IPS DF 6.9 (cell line): ENCODE data around the gene RUNX1.

ENCODE experiments used
- DNase-seq: peaks from one replicate; pipeline ENCODE4 v3.0.0-alpha.2; 2013; ENCODE audit warnings: low read depth, low spot score
- H3K27ac ChIP-seq: one replicate; pipeline ENCODE4 v1.5.1; 2013; ENCODE audit warnings: low read length, control low read depth
- H3K27me3 ChIP-seq: 2 replicates; pipeline ENCODE4 v1.6.1; 2013; ENCODE audit warnings: mild to moderate bottlenecking, low read length; ENCODE audit not compliant: control insufficient read depth, insufficient read depth
- H3K36me3 ChIP-seq: 2 replicates; pipeline ENCODE4 v1.6.1; 2013; ENCODE audit warnings: low read length; ENCODE audit not compliant: control insufficient read depth, insufficient read depth
- H3K4me1 ChIP-seq: 2 replicates; pipeline ENCODE4 v1.6.1; 2013; ENCODE audit warnings: low read length; ENCODE audit not compliant: control insufficient read depth, insufficient read depth
- H3K4me3 ChIP-seq: 2 replicates; pipeline ENCODE4 v1.5.1; 2013; ENCODE audit warnings: mild to moderate bottlenecking, low read length
- H3K9me3 ChIP-seq: 2 replicates; pipeline ENCODE4 v1.6.1; 2013; ENCODE audit warnings: low read length, inconsistent platforms; ENCODE audit not compliant: control insufficient read depth, insufficient read depth
- WGBS: extraction: QIAGEN DNeasy Blood & Tissue Kit; methylation state at CpG from one replicate; pipeline ENCODE4 v1.1.7; 2013; ENCODE audit warnings: mixed read lengths, missing lambda C conversion rate; ENCODE audit not compliant: insufficient read length, insufficient coverage; 5-methylcytosine and 5-hydroxymethylcytosine counted together

The RUNX1 gene

DNA sequence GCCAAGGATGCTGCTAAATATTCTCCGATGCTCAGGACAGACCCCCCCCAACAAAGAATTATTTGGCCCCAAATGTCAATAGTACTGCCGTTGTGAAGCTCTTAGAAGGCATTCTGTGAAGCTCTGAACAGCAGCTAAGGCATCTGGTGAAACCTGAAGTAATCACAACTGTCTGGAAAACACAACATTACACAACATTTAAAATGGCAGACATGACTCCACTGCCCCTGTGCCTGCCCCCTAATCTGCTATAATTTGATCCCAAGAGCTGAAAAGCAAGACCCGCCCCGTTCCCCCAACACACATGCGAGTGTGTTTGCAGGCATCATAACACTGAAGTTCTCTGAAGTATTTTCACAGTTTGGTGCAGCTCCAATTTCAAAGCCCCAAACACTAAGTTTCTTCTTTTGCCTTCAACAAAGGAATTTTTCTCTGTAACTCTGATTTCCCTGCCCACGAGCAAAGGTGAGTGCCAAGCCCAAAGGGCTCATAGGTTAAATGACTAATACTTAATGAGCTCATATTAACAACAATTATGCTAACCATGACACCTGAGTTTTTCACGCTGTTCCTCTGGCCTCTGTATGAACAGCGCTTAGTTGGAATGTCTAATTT lies 251.1 kb downstream of the RUNX1 start:
- Histone ChIP-seq H3K9me3 (no peaks in the 10 kb centered on the region), H3K36me3 (no peaks in the 10 kb centered on the region), H3K4me3 (no peak overlapping the region), H3K4me1 (no peaks in the 10 kb centered on the region), H3K27ac (no peak overlapping the region), H3K27me3 (no peaks in the 10 kb centered on the region)
- DNase-seq: no peak
- no CpG with 5 or more reads among the region's 8 CpGs for WGBS

DNA sequence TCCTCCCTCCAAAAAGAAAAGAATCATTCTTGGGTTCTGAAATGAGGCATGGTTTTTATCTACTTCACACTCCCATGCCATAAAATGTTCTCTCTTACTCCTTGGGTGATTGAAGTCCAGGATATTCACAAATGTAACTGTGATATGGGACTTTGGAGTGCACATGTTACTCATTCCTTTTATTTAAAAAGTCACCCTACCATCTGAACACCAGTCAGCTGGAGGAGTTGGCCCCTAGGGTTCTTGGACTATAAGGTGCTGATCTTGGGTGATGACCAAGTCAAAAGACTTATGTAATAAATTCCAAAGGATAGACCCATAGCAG lies 251.9 kb downstream of the RUNX1 start:
- H3K9me3 ChIP-seq: no peaks in the 10 kb centered on the region
- no peaks in the 10 kb centered on the region for H3K36me3 ChIP-seq
- no peak overlapping the region for H3K4me3 ChIP-seq
- H3K4me1 ChIP-seq: no peaks in the 10 kb centered on the region
- H3K27me3 ChIP-seq: no peaks in the 10 kb centered on the region
- no peak overlapping the region for H3K27ac ChIP-seq
- no peak for DNase-seq

DNA sequence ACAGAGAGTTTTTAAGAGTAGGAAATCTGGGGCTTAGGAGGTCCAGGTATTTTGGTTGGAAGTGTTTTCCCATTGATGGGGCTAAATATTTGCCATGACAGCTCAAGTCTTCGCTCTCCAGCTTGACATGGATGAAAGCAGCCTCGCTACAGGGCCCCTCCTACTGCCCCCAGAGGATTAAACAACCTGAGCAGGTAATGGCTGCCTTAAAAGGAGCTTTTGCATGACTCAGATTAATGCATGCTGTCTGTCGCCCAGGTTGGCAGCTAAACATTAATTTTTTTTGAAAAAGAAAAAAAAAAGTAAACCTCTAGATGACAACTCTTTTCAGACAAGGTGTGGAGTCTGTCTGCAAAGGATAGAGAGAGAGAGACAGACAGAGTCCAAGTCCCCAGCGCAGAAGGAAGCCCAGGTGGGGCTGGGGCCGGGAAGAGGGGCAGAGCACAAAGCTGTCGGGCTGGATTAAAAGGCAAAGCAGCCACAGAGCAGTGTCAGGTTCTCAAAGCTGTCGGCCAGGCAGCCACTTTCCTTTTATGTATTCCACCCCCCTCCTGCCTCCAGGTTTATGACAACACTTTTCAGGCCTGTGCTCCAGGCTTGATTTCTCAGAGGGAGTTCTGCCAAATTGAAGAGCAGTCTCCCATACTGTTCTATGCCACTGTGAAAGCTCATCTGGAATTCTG lies 252.4 kb downstream of the RUNX1 start:
- WGBS: no CpG with 5 or more reads among the region's 7 CpGs
- no peak overlapping the region for H3K27ac ChIP-seq
- no peaks in the 10 kb centered on the region for H3K9me3 ChIP-seq
- H3K27me3 ChIP-seq: no peaks in the 10 kb centered on the region
- no peak overlapping the region for H3K4me3 ChIP-seq
- no peak for DNase-seq
- H3K36me3 ChIP-seq: no peaks in the 10 kb centered on the region
- H3K4me1 ChIP-seq: no peaks in the 10 kb centered on the region

DNA sequence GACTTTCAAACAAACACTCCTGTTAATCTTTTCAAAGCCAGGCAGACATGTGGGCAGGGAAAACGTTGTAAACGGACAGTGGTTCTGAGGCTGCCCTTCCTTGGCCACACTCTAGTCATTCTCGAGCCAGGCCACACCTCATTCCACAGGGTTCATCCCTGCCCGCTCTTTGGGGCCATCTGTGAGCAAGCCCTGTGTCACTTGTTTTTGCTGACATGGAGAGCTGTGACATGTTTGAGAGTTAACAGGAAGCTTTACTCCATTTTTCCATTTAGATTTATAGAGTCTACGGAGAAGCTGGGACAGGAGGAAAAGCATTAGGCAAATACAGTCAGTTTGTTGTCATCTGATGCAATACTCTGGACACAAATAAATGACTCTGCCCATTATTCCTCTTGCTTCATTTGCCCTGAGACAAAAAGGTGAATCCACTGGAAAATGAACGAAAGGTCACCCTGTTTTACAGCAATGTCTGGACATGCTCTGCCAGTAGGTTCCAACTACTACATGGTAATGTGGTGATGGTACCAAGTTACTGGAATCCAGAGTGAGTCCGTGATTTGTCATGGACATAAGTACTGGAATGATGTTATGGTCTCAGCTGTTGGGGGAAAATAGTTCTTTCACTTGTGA lies 253.4 kb downstream of the RUNX1 start:
- Histone ChIP-seq H3K27me3 (no peaks in the 10 kb centered on the region), H3K4me3 (no peak overlapping the region), H3K4me1 (no peaks in the 10 kb centered on the region), H3K36me3 (no peaks in the 10 kb centered on the region), H3K27ac (no peak overlapping the region), H3K9me3 (no peaks in the 10 kb centered on the region)
- WGBS: no CpG with 5 or more reads among the region's 7 CpGs
- DNase-seq: no peak

DNA sequence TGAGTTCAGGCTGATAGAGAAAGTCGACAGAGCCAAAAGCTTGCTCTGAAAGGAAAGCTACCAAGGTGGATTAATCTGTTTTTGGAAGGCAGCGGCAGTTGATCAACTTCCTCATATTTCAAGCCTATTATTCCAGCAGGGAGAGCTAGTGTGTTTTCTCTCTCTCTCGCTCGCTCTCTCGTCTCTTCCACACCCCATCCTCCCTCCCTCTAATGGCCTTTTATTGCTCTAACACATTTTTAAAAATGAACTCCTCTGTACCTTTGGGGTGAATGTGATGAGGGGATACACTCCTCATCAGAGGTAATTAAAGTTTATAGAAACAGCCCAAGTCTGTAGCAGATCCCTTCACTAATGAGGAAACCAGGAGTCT lies 253.9 kb downstream of the RUNX1 start:
- Histone ChIP-seq H3K27ac (no peak overlapping the region), H3K36me3 (no peaks in the 10 kb centered on the region), H3K27me3 (no peaks in the 10 kb centered on the region), H3K4me3 (no peak overlapping the region), H3K4me1 (no peaks in the 10 kb centered on the region), H3K9me3 (no peaks in the 10 kb centered on the region)
- DNase-seq: no peak
- WGBS: 100% methylated on average over 2 of the region's 5 CpGs

DNA sequence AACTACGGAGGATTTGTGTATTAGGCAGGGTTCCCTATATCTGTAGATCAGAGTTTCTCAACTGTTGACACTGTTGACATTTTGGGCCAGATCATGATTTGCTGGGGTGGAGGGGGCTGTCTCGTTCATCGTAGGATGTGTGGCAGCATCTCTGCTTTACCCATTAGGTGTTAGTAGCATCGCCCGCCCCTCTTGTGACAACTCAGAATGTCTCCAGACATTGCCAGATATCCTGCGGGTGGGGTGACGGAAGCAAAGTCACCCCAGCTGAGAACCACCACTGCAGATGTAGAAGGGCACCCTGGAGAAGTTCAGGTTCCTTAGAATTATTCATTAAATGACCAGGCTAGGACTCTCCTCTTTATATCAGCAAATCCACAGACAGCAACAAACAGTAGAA lies 254.4 kb downstream of the RUNX1 start:
- WGBS: no CpG with 5 or more reads among the region's 7 CpGs
- Histone ChIP-seq H3K27me3 (no peaks in the 10 kb centered on the region), H3K27ac (no peak overlapping the region)

DNA sequence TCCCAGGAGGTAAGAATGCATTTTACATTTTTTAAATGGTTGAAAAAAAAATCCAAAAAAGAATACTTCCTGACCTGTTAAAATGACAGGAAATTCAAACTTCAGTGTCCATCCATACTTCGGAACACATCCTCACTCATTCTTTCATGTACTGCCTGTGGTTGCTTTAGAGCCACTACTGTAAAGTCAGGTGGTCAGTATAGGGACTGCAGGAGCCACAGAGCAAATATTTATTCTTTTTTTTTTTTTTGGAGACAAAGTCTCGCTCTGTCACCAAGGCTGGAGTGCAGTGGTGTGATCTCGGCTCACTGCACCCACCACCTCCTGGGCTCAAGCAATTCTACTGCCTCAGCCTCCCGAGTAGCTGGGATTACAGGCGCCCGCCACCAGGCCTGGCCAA lies 255.6 kb downstream of the RUNX1 start:
- no peaks in the 10 kb centered on the region for H3K9me3 ChIP-seq
- H3K4me3 ChIP-seq: no peak overlapping the region
- H3K36me3 ChIP-seq: no peaks in the 10 kb centered on the region
- DNase-seq: no peak
- H3K27ac ChIP-seq: no peak overlapping the region
- no peaks in the 10 kb centered on the region for H3K27me3 ChIP-seq
- no CpG with 5 or more reads among the region's 6 CpGs for WGBS
- H3K4me1 ChIP-seq: no peaks in the 10 kb centered on the region

More for the DNA sequence above, 254.4 kb downstream of the RUNX1 start:
- H3K9me3 ChIP-seq: no peaks in the 10 kb centered on the region
- no peak for DNase-seq
- H3K4me1 ChIP-seq: no peaks in the 10 kb centered on the region
- no peak overlapping the region for H3K4me3 ChIP-seq
- H3K36me3 ChIP-seq: no peaks in the 10 kb centered on the region

DNA sequence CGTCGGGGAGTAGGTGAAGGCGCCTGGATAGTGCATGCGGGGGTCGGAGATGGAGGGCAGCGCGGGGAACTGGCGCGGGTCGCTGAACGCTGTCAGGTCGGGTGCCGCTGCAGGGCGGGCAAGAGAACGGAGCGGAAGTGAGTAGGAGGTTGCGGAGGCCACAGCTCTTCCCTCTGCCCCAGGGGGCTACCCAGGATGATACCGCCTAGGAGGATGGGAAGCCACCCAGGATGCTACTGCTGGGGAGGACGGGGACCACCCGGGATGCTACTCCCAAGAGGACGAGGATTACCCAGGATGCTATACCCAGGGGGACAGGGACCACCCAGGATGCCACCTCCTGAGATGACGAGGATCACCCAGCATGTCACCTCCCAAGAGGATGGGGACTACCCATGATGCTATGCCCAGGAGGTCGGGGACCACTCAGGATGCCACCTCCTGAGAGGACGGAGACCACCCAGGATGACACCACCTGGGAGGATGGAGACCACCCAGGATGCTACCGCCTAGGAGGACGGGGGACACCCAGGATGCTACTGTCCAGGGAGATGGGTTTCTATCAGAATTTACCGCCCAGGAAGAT lies 256.5 kb downstream of the RUNX1 start:
- Histone ChIP-seq H3K4me1 (no peaks in the 10 kb centered on the region; the same call in 1 of the 2 replicates), H3K27ac (no peak overlapping the region), H3K27me3 (no peaks in the 10 kb centered on the region), H3K4me3 (no peak overlapping the region), H3K9me3 (no peaks in the 10 kb centered on the region), H3K36me3 (no peaks in the 10 kb centered on the region)
- WGBS: no CpG with 5 or more reads among the region's 27 CpGs
- no peak for DNase-seq

DNA sequence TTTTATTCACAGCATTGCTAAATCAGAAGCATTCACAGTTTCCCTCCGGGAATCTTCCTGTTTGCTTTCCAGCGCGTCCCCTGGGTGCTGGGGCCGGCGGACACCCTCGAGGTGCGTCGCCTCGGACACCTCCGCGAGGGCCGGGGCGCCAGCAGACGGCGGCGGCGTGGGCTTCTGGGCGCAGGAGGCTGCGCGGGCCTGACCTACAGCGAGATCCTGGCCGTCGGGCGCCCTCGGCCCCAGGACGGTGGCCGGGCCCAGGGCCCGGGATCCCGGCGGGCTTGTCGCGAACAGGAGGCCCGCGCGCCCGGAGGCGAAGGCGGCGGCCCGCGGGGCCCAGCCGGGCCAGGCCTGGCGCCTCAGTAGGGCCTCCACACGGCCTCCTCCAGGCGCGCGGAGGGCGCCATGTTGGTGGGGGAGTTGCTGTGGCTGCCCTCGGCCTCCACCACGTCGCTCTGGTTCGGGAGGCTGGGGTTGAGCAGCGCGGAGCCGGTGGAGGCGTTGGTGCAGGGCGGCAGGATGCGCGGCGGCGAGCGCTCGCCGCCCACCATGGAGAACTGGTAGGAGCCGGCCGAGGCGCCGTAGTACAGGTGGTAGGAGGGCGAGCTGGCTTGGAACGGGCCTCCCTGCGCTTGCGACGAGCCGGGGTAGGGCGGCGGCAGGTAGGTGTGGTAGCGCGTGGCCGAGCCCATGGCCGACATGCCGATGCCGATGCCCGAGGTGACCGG lies 257.2 kb downstream of the RUNX1 start:
- Histone ChIP-seq H3K9me3 (no peaks in the 10 kb centered on the region), H3K36me3 (no peaks in the 10 kb centered on the region), H3K4me1 (no peaks in the 10 kb centered on the region; the same call in 1 of the 2 replicates), H3K27ac (no peak overlapping the region), H3K27me3 (no peaks in the 10 kb centered on the region), H3K4me3 (no peak overlapping the region)
- no CpG with 5 or more reads among the region's 84 CpGs for WGBS
- no peak for DNase-seq

DNA sequence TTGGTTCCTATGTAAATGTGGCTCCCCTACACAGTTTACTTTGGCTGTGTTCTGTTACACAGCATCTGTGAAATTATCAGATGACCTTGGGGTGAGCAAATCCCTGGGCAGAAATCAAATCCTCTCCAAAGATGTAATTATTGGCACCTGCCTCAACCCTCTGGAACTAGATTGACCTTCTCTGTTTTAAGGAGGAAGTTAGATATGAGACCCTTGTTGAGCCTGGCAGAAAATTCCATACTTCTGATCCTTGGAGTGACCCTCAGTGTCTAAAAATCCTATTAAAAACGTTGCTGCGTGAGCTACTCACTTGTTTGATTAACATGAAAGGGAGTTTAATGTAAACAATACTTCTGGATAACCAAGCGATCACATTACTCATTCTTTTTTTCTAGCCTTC lies 258.3 kb downstream of the RUNX1 start:
- WGBS: no CpG with 5 or more reads among the region's 3 CpGs
- Histone ChIP-seq H3K4me1 (no peaks in the 10 kb centered on the region; the same call in 1 of the 2 replicates), H3K36me3 (no peaks in the 10 kb centered on the region), H3K27ac (no peak overlapping the region), H3K4me3 (no peak overlapping the region), H3K9me3 (no peaks in the 10 kb centered on the region), H3K27me3 (no peaks in the 10 kb centered on the region)
- DNase-seq: no peak
